ENCODE measurements around the gene KRT8.

KRT8 gene

GRCh38 chr12:52871291-52872039 lies 33.4 kb downstream of the KRT8 start:
- TF ChIP-seq, protein P1, sequence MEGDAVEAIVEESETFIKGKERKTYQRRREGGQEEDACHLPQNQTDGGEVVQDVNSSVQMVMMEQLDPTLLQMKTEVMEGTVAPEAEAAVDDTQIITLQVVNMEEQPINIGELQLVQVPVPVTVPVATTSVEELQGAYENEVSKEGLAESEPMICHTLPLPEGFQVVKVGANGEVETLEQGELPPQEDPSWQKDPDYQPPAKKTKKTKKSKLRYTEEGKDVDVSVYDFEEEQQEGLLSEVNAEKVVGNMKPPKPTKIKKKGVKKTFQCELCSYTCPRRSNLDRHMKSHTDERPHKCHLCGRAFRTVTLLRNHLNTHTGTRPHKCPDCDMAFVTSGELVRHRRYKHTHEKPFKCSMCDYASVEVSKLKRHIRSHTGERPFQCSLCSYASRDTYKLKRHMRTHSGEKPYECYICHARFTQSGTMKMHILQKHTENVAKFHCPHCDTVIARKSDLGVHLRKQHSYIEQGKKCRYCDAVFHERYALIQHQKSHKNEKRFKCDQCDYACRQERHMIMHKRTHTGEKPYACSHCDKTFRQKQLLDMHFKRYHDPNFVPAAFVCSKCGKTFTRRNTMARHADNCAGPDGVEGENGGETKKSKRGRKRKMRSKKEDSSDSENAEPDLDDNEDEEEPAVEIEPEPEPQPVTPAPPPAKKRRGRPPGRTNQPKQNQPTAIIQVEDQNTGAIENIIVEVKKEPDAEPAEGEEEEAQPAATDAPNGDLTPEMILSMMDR (IDR thresholded peaks at IDR 0.05; ENCODE audit: control extremely low read depth, extremely low read depth, low read depth, missing control alignments), result no peak
- ChIA-PET CTCF (interaction anchor here (0.8 to 7.5 kb wide), 11 partner anchors 9 to 504 kb away, joined by 3 to 55 read pairs (median 5); partner anchors contain the start of gene KRT85), POLR2A (no interaction called here)
- no peak for DNase-seq (ENCODE audit: extremely low spot score)

- ChIA-PET CTCF (interaction anchor here (0.6 to 7.5 kb wide), 18 partner anchors 9 to 712 kb away, joined by 3 to 55 read pairs (median 4); partner anchors contain the start of gene KRT85), POLR2A (no interaction called here)
- peak; percentile 79 for DNase-seq (ENCODE audit: extremely low spot score)
- TF ChIP-seq, protein P1 (IDR thresholded peaks at IDR 0.05; ENCODE audit: control extremely low read depth, extremely low read depth, low read depth, missing control alignments), result peak; percentile 63
Observed at GRCh38 chr12:52870361-52871290, 34.2 kb downstream of the KRT8 start.

GRCh38 chr12:52867642-52868041 lies 37.2 kb downstream of the KRT8 start:
- TF ChIP-seq, protein P1 (IDR thresholded peaks at IDR 0.05; ENCODE audit: control extremely low read depth, extremely low read depth, low read depth, missing control alignments), result no peak
- no peak for DNase-seq (ENCODE audit: extremely low spot score)
- ChIA-PET CTCF (interaction anchor here (0.7 to 2.5 kb wide), 4 partner anchors 12 to 589 kb away, joined by 3 to 12 read pairs (median 6); no protein-coding TSS in a partner anchor), POLR2A (interaction anchor here (0.6 kb wide), 1 partner anchor 498 kb away, joined by 3 read pairs; no protein-coding TSS in a partner anchor)

DNA sequence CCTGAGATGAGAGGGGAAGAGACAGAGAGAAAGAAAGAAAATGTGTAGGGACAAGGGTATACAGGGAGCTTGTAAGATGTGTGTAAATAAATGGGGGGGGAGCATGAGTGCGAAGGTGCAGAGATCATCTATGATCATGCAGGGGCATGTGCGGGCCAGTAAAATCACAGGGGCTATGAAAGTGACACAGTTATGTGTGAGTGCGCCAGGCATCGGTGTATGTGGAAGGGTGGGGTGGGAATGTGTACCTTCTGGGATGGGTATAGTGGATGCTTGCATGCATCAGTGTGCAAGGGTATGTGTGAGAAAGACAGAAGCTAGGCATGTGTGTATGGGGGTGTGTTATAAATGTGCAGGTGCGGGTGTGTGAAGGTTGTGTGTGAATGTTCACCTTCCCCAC lies 37.7 kb downstream of the KRT8 start:
- POLR2A ChIA-PET, result interaction anchor here (0.6 kb wide), 1 partner anchor 497 kb away, joined by 3 read pairs; no protein-coding TSS in a partner anchor
- no peak for DNase-seq (ENCODE audit: extremely low spot score)
- TF ChIP-seq, protein P1 (IDR thresholded peaks at IDR 0.05; ENCODE audit: control extremely low read depth, extremely low read depth, low read depth, missing control alignments), result no peak
- CTCF ChIA-PET, result interaction anchor here (1.5 to 2.5 kb wide), 3 partner anchors 12 to 588 kb away, joined by 4 to 12 read pairs (median 7); no protein-coding TSS in a partner anchor

DNA sequence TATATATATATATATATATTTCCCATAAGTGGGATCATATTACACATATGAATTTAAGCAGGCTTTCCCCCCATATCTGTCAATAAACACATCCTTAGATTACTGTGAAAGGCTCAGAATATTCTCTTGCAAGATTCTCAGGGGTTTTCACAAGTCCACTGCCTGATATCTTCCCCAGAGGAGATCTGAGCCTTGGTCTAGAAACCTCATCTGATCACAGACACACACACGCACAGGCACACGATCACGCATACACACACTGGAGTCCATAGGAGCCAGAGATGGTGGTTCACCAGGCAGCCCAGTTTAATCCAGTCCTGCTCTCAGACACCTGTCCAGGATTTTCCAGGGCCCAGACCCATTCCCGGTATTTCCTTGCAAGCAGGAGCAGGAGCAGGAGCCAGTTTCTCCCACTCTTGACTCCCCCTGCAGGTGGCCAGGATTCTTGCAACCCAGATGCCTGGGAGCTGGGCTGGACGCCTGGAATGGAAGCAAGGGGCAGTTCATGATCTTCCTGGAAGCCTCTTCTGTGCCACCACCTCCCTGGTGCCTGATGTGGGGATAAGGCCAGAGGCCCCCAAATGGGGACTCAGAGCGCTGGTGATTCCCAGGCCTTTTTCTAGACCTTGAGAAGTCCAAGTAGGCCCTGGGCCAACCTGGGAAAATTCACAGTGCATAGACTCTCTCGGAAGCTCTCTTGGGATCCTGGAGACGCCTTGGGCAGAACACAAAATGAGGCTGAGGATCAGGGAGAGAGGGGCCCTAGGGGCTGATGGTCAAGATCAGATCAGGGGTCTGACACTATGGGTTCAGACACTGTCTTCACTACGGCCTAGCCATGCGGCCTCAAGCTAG lies 39.6 kb downstream of the KRT8 start:
- DNase-seq (ENCODE audit: extremely low spot score), result peak; percentile 59
- ChIA-PET POLR2A (no interaction called here), CTCF (interaction anchor here (0.7 to 1.6 kb wide), 8 partner anchors 8 to 495 kb away, joined by 3 to 5 read pairs (median 4); no protein-coding TSS in a partner anchor)
- TF ChIP-seq, protein P1 (IDR thresholded peaks at IDR 0.05; ENCODE audit: control extremely low read depth, extremely low read depth, low read depth, missing control alignments), result peak; percentile 34

Measured in GM10248 (cell line).